Occipital lobe (tissue), 2 donors: ENCODE data around the gene WAC. TPM values are rescaled to one million over a fixed set of nuclear protein-coding genes. Genes with fewer than 3 reads are reported as not detected.
A peak's percentile ranks its signal among the peaks of the same experiment; 100 is the strongest.
"Not testable (repeated sequence)": the region's sequence is repeated elsewhere in the genome, so short reads cannot be mapped to it uniquely, and the experiment has no call there.

Experiments
- DNase-seq: peaks from one replicate; lab custom pipeline; 2025; lab: John Stamatoyannopoulos, UW
- total RNA-seq: library from RNA; depleted of rRNA; stranded (reverse); fragments of >200 nt; gene quantifications from one replicate; pipeline ENCODE4 v1.2.3, GENCODE V29; 2014

WAC gene
- total RNA-seq, 1 donor from 2014 or later: 95.3 TPM

DNA sequence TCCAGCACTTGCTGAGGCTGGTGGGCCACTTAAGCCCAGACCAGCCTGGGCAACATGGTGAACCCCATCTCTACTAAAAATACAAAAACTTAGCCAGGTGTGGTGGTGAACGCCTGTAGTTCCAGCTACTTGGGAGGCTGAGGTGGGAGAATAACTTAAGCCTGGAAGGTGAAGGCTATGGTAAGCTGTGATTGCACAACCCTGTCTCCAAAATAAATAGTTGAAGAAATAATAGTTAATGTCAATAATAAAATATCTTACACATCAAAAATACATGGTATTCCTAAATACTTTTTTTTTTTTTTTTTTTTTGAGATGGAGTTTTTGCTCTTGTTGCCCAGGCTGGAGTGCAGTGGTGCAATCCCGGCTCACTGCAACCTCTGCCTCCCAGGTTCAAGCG, 76.7 kb downstream of the WAC start:
- not testable (repeated sequence) for DNase-seq

GRCh38 chr10:28612877-28613276, 80.0 kb downstream of the WAC start:
- DNase-seq: no peak

DNA sequence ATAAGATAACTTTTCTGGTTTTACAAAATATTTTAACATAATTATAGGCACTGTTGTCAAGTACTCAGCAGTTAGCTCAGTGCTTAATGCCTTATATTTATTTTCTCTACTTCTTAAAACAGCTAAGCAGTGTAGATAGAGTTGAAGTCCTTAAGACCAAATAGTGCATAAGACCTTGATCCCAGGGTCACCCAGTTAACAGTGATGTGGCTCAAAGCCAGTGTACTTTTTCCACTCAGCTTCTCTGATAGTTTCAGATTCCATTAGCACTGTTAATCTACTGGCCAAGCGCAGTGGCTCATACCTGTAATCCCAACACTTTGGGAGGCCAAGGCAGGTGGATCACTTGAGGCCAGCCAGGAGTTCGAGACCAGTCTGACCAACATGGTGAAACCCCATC, 83.6 kb downstream of the WAC start:
- DNase-seq: no peak

GRCh38 chr10:28619455-28619854, 86.5 kb downstream of the WAC start:
- no peak for DNase-seq

DNA sequence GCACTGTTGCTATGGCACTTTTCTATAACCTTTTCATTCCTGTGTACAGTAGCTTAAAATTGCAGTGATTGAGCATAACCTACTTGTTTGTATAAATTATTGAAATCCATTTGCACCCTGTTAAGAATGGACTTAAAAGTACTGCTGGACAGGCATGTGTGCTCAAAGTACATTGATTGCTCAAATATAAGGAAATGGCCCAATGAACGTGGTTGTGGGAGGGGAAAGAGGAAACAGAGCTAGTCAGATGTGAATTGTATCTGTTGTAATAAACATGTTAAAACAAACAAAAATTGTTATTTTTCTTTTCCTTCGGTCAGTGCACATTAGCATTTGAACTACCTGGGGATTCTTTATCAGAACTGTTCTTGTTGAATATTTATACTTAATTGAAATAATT, 87.3 kb downstream of the WAC start:
- no peak for DNase-seq

DNA sequence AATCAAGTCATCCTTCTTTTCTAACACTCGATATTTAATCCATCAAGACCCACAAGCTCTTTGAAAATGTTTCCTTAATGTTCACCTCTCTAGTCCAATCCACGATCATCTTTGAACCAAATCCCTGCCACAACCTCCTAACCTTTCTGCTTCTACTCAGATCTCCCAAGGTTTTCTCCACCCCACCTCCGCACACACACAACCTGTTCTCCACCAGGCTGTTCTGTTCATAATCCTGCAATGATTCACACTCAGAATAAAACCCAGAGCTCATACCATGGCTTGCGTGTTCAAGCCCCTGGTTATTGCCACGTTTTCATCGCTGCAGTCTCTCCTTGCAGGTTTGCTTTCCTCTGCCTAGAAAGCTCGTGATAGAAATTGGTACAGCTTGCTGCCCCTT, 90.6 kb downstream of the WAC start:
- no peak for DNase-seq

DNA sequence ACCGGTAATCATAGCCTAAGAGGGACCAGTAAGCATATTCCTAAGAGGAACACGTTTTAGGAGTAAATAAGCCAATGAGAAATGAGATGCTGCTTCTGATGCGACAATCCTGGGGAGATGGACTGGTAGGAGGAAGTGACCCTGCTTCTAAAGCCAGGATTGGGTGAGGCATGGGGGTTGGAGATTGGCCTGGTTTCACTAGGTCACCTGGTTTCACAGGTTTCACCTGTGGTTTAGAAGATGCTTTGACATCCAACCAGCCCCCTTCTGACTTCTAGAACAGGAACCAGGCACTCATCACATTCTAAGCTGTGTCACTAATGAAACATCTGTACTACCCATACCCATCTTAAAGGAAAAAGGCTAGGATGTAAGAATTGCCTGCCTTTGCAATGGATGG, 91.4 kb downstream of the WAC start:
- DNase-seq: no peak

DNA sequence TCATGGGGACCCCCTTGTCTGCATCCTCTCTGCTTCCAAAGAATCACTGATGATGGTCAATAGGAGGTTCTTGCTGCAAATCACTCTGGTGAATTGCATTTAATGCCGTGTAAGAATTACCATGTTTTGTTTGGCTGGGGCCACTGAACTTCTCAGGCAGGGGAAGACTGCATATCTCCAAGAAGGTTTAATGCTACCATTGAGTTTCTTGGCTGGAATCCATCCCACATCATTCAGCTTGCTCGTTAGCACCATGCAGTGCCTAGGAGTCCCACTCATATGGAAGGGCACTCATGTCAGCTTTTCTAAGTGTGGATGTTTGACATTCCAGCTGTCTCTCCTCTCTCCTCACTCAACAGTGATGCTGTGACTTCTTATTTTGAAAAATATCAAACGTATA, 94.2 kb downstream of the WAC start:
- DNase-seq: no peak

GRCh38 chr10:28628184-28628893, 95.4 kb downstream of the WAC start:
- DNase-seq: peak; percentile 20

GRCh38 chr10:28631896-28632583, 99.1 kb downstream of the WAC start:
- no peak for DNase-seq

- no peak for DNase-seq
Measured at GRCh38 chr10:28632584-28632945, 99.6 kb downstream of the WAC start.

- no peak for DNase-seq
Measured at GRCh38 chr10:28633750-28634149, 100.8 kb downstream of the WAC start.

DNA sequence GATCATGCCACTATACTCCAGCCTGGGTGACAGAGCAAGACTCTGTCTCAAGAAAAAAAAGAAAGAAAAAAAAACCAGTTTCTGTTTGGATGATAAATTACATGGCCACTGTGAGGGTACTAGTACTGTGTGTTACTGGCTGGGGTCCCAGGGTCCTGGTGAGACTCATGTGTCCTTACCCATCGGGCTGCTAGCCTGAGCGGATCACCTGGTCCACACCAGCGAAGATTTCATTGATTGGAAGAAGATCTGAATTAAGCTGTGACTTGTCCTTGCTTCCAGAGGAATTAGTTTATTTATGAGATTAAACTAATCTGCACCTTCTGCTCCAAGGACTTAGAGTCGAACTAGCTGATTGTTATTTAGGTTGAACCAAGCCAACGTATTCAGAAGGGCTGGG, 104.4 kb downstream of the WAC start:
- DNase-seq: no peak

DNA sequence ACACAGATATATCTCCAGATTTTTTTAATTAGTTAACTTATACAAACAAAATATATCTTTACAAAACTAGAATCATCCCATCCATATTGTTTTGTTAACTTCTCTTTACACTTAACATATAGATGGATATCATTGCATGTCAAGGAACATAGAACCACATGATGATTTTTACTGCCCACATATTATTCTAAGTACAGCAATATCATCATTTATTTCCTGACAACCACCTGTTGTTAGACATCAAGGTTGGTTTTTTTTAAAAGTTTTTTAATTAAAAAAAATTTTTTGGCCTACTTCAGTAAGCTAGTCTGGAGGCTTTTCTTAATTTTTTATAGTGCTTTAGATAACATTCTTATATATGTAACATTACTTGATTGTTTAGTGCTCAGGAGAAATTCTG, 105.5 kb downstream of the WAC start:
- no peak for DNase-seq

DNA sequence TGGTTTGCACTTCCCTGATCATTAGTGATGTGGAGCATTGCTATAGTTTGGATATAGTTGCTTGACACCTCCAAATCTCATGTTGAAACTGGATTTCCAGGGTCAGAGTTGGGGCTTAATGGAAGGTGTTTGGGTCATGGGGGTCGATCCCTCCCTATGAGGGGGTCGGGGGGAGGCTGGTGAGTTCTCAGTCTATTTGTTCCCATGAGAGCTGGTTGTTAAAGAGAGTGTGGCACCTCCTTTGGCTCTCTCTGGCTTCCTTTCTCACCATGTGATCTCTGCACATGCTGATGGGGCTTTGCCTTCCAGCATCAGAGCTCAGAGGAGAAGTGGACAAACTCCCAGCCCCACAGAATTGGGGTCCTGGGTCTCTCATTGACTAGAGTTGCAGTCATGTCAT, 107.6 kb downstream of the WAC start:
- no peak for DNase-seq

DNA sequence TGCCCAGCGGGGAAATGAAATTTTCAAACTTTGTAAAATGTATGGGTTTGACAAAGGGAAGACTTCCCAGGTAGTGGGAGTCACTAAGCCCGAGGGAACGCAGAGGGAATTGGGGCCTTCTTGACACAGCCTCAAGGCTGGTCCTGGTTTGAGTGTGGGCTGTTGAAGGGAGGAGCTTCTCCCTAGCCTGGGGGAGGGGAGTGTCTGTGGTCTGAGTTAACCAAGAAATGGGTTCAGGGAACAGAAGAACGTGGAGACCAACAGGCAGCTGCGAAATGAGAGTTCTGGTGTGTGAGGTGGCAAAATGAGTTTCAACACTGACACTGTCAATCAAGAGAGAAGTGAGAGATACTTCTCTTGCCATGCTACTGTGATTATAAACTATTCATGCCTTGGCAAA, 111.7 kb downstream of the WAC start:
- no peak for DNase-seq

DNA sequence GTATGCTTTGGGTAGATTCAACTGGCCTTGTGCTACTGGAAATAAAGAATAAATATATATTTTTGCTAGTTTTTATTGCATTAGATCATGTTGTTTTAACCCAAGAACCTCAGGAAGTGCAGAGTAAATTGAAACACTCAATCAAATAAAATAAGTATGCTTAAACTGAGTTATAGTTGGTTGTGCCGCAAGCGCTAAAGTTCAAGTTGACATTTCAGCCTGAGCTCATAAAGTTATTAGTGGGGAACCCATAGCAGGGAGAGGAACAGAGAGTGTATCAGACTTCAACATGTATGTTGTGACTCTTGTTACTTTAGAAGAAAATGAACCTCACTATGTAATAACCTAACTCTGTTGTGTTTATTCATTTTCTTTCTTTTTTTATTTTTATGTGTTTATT, 119.2 kb downstream of the WAC start:
- DNase-seq: no peak

DNA sequence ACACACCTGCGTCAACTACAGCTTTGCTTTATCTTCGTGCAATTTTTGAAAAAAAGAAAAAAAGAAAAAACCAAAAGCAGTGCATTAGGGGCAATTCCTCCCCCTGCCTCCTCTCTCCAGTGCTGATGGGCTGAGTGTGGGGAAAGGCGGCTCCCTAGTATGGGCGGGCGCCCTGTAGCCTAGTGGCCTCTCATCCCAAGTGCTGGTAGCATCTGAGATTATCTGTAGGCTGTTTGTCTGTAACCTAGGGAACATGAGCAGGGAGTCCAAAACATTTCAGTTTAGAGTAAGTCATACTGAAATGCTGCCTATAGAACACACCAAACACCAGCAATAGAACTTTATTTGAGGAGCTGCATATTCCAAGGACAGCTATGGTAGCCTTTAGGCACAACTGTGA, 119.8 kb downstream of the WAC start:
- no peak for DNase-seq

GRCh38 chr10:28658824-28659223, 125.9 kb downstream of the WAC start:
- DNase-seq: not testable (repeated sequence)

DNA sequence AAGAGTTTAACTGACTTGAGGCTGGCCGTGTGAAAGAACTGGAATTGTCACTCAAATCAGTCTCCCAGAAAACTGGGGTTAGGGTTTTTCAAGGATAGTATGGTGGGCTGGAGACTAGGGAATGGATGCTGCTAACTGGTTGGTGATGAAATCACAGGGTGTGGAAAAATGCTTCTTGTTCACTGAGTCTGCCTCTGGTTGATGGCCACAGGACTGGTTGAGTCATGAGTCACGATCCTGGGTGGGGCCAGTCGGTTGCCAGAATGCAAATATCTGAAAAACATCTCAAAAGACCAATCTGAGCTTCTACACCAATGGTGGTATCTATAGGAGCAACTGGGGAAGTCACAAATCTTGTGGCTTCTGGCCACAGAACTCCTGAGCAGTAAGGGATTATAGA, 128.1 kb downstream of the WAC start:
- DNase-seq: no peak

DNA sequence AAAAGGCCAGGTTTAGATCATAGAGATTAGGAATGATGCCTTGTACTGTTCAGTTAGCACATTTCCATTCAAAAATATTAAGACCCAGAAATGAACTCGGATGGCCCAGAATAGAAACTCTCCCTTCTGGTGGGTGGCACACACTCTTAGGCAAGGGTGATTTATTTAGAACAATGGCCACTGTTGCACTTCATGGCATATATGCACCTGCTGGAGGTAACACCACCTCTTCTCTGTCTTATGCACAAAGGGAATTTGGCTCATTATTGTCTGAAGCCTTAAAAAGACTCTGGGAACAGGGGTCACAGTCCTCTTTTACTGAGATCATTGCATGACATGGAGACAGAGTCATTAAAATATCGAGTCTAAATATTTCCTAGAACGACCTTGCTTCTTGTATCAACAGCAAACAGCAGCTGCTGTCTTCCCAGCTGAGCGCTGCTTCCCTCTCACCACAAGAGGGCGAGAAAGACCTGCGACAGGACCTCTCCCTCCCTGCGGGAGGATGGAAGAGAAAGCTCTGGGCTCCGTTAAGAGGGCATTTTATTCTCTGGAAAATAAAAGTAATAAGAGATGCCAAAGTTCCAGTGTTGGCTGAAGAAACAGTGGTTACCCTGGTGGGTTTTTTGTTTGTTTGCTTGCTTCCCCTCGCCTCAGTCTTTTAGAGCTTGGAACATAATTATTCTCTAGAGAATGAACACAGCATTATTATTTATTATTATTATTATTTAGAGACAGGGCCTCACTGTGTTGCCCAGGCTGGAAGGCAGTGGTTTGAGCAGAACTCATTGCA, 130.9 kb downstream of the WAC start:
- peak; percentile 71 for DNase-seq

GRCh38 chr10:28664369-28664740, 131.4 kb downstream of the WAC start:
- DNase-seq: no peak
